NCI-H2171 (cell line): ENCODE measurements around the gene BCAP31.
"Not testable (repeated sequence)": the region's sequence is repeated elsewhere in the genome, so short reads cannot be mapped to it uniquely, and the experiment has no call there.

ENCODE experiments used
- DNase-seq: peaks from one replicate; lab custom pipeline; 2025; lab: John Stamatoyannopoulos, UW

The BCAP31 gene

GRCh38 chrX:153762626-153763173, 38.5 kb upstream of the BCAP31 start:
- no peak for DNase-seq

- no peak for DNase-seq
Measured at GRCh38 chrX:153761863-153762262, 37.7 kb upstream of the BCAP31 start.

- no peak for DNase-seq
Measured at GRCh38 chrX:153755136-153755535, 30.9 kb upstream of the BCAP31 start.

GRCh38 chrX:153750127-153750774, 26.1 kb upstream of the BCAP31 start:
- no peak for DNase-seq

GRCh38 chrX:153749017-153749416, 24.8 kb upstream of the BCAP31 start:
- not testable (repeated sequence) for DNase-seq

- DNase-seq = not testable (repeated sequence)
Measured at GRCh38 chrX:153746991-153747390, 22.8 kb upstream of the BCAP31 start.

GRCh38 chrX:153746359-153746758, 22.2 kb upstream of the BCAP31 start:
- no peak for DNase-seq

GRCh38 chrX:153745067-153745433, 20.9 kb upstream of the BCAP31 start:
- DNase-seq = not testable (repeated sequence)

- DNase-seq = no peak
Measured at GRCh38 chrX:153744210-153745066, 20.3 kb upstream of the BCAP31 start.

- DNase-seq = not testable (repeated sequence)
Measured at GRCh38 chrX:153743468-153744209, 19.5 kb upstream of the BCAP31 start.

GRCh38 chrX:153742796-153743467, 18.7 kb upstream of the BCAP31 start:
- DNase-seq = not testable (repeated sequence)

GRCh38 chrX:153742111-153742510, 17.9 kb upstream of the BCAP31 start:
- DNase-seq = not testable (repeated sequence)

- no peak for DNase-seq
Measured at GRCh38 chrX:153741446-153741845, 17.3 kb upstream of the BCAP31 start.

- no peak for DNase-seq
Measured at GRCh38 chrX:153740631-153741222, 16.5 kb upstream of the BCAP31 start.

GRCh38 chrX:153739754-153740486, 15.7 kb upstream of the BCAP31 start:
- no peak for DNase-seq

GRCh38 chrX:153738056-153738605, 13.9 kb upstream of the BCAP31 start:
- no peak for DNase-seq

GRCh38 chrX:153736871-153737441, 12.8 kb upstream of the BCAP31 start:
- no peak for DNase-seq

- no peak for DNase-seq
Measured at GRCh38 chrX:153736071-153736820, 12.1 kb upstream of the BCAP31 start.

GRCh38 chrX:153735274-153735673, 11.1 kb upstream of the BCAP31 start:
- no peak for DNase-seq
